HCT116 (cell line): Measurements from ENCODE around the gene IL1R1. TPM values are rescaled to one million over a fixed set of nuclear protein-coding genes. Genes with fewer than 3 reads are reported as not detected.

Source experiments
- ATAC-seq: fragments of 200-7000 bp; cut with Tn5 transposase; 2 replicates; pipeline ENCODE4 v1.9.1; 2020; ENCODE audit warnings: mild to moderate bottlenecking, moderate library complexity
- BruUV-seq: library from RNA; stranded (reverse); fragments of 400-500 nt; replicated peaks from 2 replicates; lab custom pipeline; 2021; lab: Mats Ljungman, UMichigan
- CTCF ChIA-PET: fragments of 300-600 bp; sonication (Branson Sonifier 250); formaldehyde crosslinking; loops from one replicate; lab custom pipeline; 2021; ENCODE audit warnings: antibody characterized with exemption; lab: Charles Lee
- POLR2A ChIA-PET: fragments of 300-600, 350-600 bp; sonication (Branson Sonifier 250); formaldehyde crosslinking; loops from one replicate; lab custom pipeline; 2021; ENCODE audit warnings: antibody characterized with exemption; lab: Charles Lee
- RAD21 ChIA-PET, 2 experiments: fragments of 300-600 bp; sonication (Branson Sonifier 250); formaldehyde crosslinking; loops; one replicate each; lab custom pipeline; 2023; ENCODE audit warnings: low total read pairs in 2 of 2; ENCODE audit not compliant: uncharacterized antibody in 2 of 2, unreplicated experiment in 2 of 2, low non-redundant PET in 1 of 2; lab: Charles Lee
- DNase-seq: peaks from one replicate; pipeline ENCODE4 v3.0.0-alpha.2; 2010; ENCODE audit warnings: low read depth, low spot score
- H2AFZ ChIP-seq: fragments of 200-600 bp; shearing (Covaris generic), sonication (generic); 2 replicates; pipeline ENCODE4 v1.6.1; 2017; ENCODE audit warnings: low read depth, mixed run types, mixed read lengths, antibody characterized with exemption, low read length; ENCODE audit not compliant: poor library complexity, severe bottlenecking
- H3K27ac ChIP-seq: 2 replicates; pipeline ENCODE4 v1.5.1; 2012; ENCODE audit warnings: low read depth, low read length
- H3K27me3 ChIP-seq: fragments of 200-600 bp; sonication (generic); 2 replicates; pipeline ENCODE4 v1.6.1; 2016; ENCODE audit warnings: mixed run types, low read length, mixed read lengths; ENCODE audit not compliant: insufficient read depth
- H3K36me3 ChIP-seq, 2 experiments: fragments of 200-500 bp in 1 of 2; fragments of 200-600 bp in 1 of 2; sonication (Bioruptor generic) in 1 of 2; sonication (generic) in 1 of 2; 2 replicates each; pipeline versions ENCODE4 v1.5.1 to v1.6.1; 2014 to 2016; ENCODE audit warnings: low read length in 2 of 2, inconsistent platforms in 1 of 2, mixed read lengths in 1 of 2, mixed run types in 1 of 2; ENCODE audit not compliant: insufficient read depth in 2 of 2, control insufficient read depth in 1 of 2
- H3K4me1 ChIP-seq, 2 experiments: fragments of 200-600 bp in 1 of 2; sonication (generic) in 1 of 2; 2 replicates each; pipeline versions ENCODE4 v1.5.1 to v1.6.1; 2012 to 2017; ENCODE audit warnings: low read length in 2 of 2, inconsistent platforms in 1 of 2, mild to moderate bottlenecking in 1 of 2, mixed read lengths in 1 of 2, mixed run types in 1 of 2, moderate library complexity in 1 of 2; ENCODE audit not compliant: insufficient read depth in 2 of 2, control insufficient read depth in 1 of 2
- H3K4me2 ChIP-seq: fragments of 200-600 bp; sonication (generic); 2 replicates; pipeline ENCODE4 v1.6.1; 2017; ENCODE audit warnings: mixed run types, low read length, mixed read lengths
- H3K4me3 ChIP-seq, 2 experiments: fragments of 200-600 bp in 1 of 2; sonication (generic) in 1 of 2; replicated peaks in 1 of 2; 2 replicates each; pipeline ENCODE4 v1.5.1; 2011 to 2016; ENCODE audit warnings: low read length in 2 of 2, control low read depth in 1 of 2, low read depth in 1 of 2, mild to moderate bottlenecking in 1 of 2, mixed read lengths in 1 of 2, mixed run types in 1 of 2
- H3K79me2 ChIP-seq: fragments of 200-600 bp; sonication (generic); 2 replicates; pipeline ENCODE4 v1.6.1; 2017; ENCODE audit warnings: mild to moderate bottlenecking, mixed run types, low read length, moderate library complexity, mixed read lengths; ENCODE audit not compliant: insufficient read depth
- H3K9ac ChIP-seq: fragments of 200-600 bp; sonication (generic); 2 replicates; pipeline ENCODE4 v1.6.1; 2016; ENCODE audit warnings: low read length, mixed read lengths
- H3K9me2 ChIP-seq: fragments of 200-600 bp; sonication (generic), shearing (Covaris generic); 2 replicates; pipeline ENCODE4 v1.6.1; 2017; ENCODE audit warnings: mixed run types, mild to moderate bottlenecking, moderate library complexity; ENCODE audit not compliant: insufficient read depth
- H3K9me3 ChIP-seq, 2 experiments: fragments of 200-500 bp in 1 of 2; fragments of 200-600 bp in 1 of 2; sonication (Bioruptor generic) in 1 of 2; sonication (generic) in 1 of 2; 2 replicates each; pipeline ENCODE4 v1.6.1; 2014 to 2017; ENCODE audit warnings: low read length in 2 of 2, mixed read lengths in 2 of 2, inconsistent platforms in 1 of 2, low read depth in 1 of 2, mild to moderate bottlenecking in 1 of 2, mixed run types in 1 of 2, moderate library complexity in 1 of 2; ENCODE audit not compliant: control insufficient read depth in 1 of 2, insufficient read depth in 1 of 2
- H4K20me1 ChIP-seq: fragments of 200-600 bp; sonication (generic), shearing (Covaris generic); 2 replicates; pipeline ENCODE4 v1.6.1; 2017; ENCODE audit warnings: mixed run types, mild to moderate bottlenecking, moderate library complexity; ENCODE audit not compliant: insufficient read depth
- EGR1 ChIP-seq: IDR thresholded peaks from 2 replicates; pipeline ENCODE4 v1.6.1; 2012; ENCODE audit warnings: low read depth
- ELF1 ChIP-seq: IDR thresholded peaks from 2 replicates; pipeline ENCODE4 v1.6.1; 2012; ENCODE audit warnings: low read depth, borderline replicate concordance
- EZH2 ChIP-seq: fragments of 200-600 bp; sonication (generic); IDR thresholded peaks from 2 replicates; pipeline ENCODE4 v1.6.1; 2017; ENCODE audit warnings: antibody characterized with exemption, mixed run types
- FOSL1 ChIP-seq: IDR thresholded peaks from 2 replicates; pipeline ENCODE4 v1.6.1; 2012; ENCODE audit warnings: low read depth
- JUND ChIP-seq: IDR thresholded peaks from 2 replicates; pipeline ENCODE4 v1.6.1; 2012
- POLR2AphosphoS5 ChIP-seq: IDR thresholded peaks from 2 replicates; pipeline ENCODE4 v1.6.1; 2011; ENCODE audit warnings: mild to moderate bottlenecking, low read depth, low read length, moderate library complexity
- RAD21 ChIP-seq: IDR thresholded peaks from 2 replicates; pipeline ENCODE4 v1.6.1; 2012; ENCODE audit warnings: low read depth, mild to moderate bottlenecking
- SIN3A ChIP-seq: IDR thresholded peaks from 2 replicates; pipeline ENCODE4 v1.6.1; 2012; ENCODE audit warnings: low read depth
- SP1 ChIP-seq: IDR thresholded peaks from 2 replicates; pipeline ENCODE4 v1.6.1; 2012; ENCODE audit warnings: low read depth
- YY1 ChIP-seq: IDR thresholded peaks from 2 replicates; pipeline ENCODE4 v1.6.1; 2011; ENCODE audit warnings: low read length, low read depth, moderate library complexity, mild to moderate bottlenecking; ENCODE audit not compliant: insufficient replicate concordance; ENCODE audit errors: extremely low read depth
- ZFX ChIP-seq: fragments of 450-650 bp; IDR thresholded peaks from 2 replicates; pipeline ENCODE4 v1.6.1; 2017
- intact Hi-C: fragments of 100-400 bp; cut with micrococcal nuclease; formaldehyde crosslinking; loops from 2 replicates; pipeline ENCODE4 v1.10.0; 2022
- total RNA-seq: library from RNA; stranded (reverse); gene quantifications from one replicate; pipeline ENCODE4 v1.2.1, GENCODE V29; 2021; ENCODE audit not compliant: unreplicated experiment
- TF ChIP-seq, protein P1 (sequence below): IDR thresholded peaks from 2 replicates; pipeline ENCODE4 v1.6.1; 2012
- TF ChIP-seq, protein P2 (sequence below): IDR thresholded peaks from 2 replicates; pipeline ENCODE4 v1.6.1; 2011; ENCODE audit warnings: mild to moderate bottlenecking, low read length, moderate library complexity; ENCODE audit not compliant: insufficient replicate concordance; ENCODE audit errors: extremely low read depth

Gene IL1R1
- total RNA-seq, 1 experiment from 2014 or later, result 5.3 TPM

DNA sequence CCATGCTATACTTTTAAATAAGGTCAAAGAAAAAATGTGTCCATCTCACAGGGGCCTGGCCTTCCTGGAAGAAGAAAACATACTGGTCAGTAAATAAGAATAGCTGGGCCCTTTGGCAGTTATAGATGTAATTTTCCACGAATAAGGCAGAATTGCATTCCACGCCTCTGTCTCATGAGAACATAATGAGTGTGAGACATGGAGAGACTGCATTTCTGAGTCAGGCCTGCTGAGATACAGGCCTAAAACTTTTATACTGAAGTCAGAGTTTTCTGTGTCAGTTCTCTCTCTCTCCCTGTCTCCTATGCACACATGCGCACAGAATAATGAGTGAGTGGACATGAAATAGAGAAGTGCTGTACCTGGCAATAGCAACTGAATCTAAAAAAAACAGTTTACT, 20.4 kb upstream of the IL1R1 start:
- H3K79me2 ChIP-seq, result no peaks in the 10 kb centered on the region
- no peaks in the 10 kb centered on the region for H4K20me1 ChIP-seq
- DNase-seq, result no peak
- no peaks in the 10 kb centered on the region for H3K9me2 ChIP-seq
- H3K4me2 ChIP-seq, result no peak overlapping the region
- no TSS peak for BruUV-seq
- H3K9me3 ChIP-seq, result no peaks in the 10 kb centered on the region
- ChIA-PET RAD21 (no interaction called here), CTCF (no interaction called here), POLR2A (no interaction called here)
- no peak overlapping the region for H3K27ac ChIP-seq
- no peaks in the 10 kb centered on the region for H3K36me3 ChIP-seq
- TF ChIP-seq ELF1 (no peak), EGR1 (no peak), YY1 (no peak), ZFX (no peak), FOSL1 (no peak), EZH2 (no peak)
- TF ChIP-seq, protein P1, sequence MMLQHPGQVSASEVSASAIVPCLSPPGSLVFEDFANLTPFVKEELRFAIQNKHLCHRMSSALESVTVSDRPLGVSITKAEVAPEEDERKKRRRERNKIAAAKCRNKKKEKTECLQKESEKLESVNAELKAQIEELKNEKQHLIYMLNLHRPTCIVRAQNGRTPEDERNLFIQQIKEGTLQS, result no peak
- TF ChIP-seq, protein P2, sequence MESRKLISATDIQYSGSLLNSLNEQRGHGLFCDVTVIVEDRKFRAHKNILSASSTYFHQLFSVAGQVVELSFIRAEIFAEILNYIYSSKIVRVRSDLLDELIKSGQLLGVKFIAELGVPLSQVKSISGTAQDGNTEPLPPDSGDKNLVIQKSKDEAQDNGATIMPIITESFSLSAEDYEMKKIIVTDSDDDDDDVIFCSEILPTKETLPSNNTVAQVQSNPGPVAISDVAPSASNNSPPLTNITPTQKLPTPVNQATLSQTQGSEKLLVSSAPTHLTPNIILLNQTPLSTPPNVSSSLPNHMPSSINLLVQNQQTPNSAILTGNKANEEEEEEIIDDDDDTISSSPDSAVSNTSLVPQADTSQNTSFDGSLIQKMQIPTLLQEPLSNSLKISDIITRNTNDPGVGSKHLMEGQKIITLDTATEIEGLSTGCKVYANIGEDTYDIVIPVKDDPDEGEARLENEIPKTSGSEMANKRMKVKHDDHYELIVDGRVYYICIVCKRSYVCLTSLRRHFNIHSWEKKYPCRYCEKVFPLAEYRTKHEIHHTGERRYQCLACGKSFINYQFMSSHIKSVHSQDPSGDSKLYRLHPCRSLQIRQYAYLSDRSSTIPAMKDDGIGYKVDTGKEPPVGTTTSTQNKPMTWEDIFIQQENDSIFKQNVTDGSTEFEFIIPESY, result no peak
- H2AFZ ChIP-seq, result no peak overlapping the region
- no peaks in the 10 kb centered on the region for H3K27me3 ChIP-seq
- peaks cover 0 to 6% of the 10 kb centered on the region in 2 experiments; a peak in 1 of 4 replicates for H3K4me1 ChIP-seq
- intact Hi-C loops, result no loop called here
- ATAC-seq, result no peak
- no peak overlapping the region for H3K9ac ChIP-seq
- no peak overlapping the region for H3K4me3 ChIP-seq

DNA sequence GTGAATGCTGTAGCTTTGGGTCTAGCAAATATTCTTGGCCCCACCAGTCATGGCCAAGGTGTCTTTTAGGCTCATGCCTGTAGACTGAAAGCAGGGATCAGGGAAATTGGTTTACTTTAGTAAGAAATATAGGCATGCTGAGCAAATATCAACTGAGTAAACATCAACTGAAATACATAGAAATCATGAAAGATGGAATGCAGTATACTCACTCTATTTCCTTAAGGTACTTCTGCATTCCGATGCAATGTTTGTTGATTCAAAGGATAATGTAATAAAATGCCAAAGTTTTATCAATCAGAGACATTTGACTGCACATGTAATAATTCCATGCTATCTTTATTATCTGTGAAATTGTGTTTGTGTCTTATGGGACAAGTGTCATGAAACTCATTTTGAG, 19.6 kb upstream of the IL1R1 start:
- ChIA-PET RAD21 (no interaction called here), CTCF (no interaction called here), POLR2A (no interaction called here)
- Histone ChIP-seq H4K20me1 (no peaks in the 10 kb centered on the region), H3K9me3 (no peaks in the 10 kb centered on the region), H3K27me3 (no peaks in the 10 kb centered on the region), H3K27ac (no peak overlapping the region), H3K4me1 (peaks cover 0 to 6% of the 10 kb centered on the region in 2 experiments; a peak in 1 of 4 replicates), H3K9me2 (no peaks in the 10 kb centered on the region), H3K4me3 (no peak overlapping the region), H2AFZ (no peak overlapping the region), H3K4me2 (no peak overlapping the region), H3K36me3 (no peaks in the 10 kb centered on the region), H3K9ac (no peak overlapping the region), H3K79me2 (no peaks in the 10 kb centered on the region)
- intact Hi-C loops, result no loop called here
- TF ChIP-seq, protein P2, result no peak
- TF ChIP-seq RAD21, result no peak
- no peak for TF ChIP-seq JUND
- TF ChIP-seq SP1, result no peak
- no peak for TF ChIP-seq POLR2AphosphoS5
- no peak for TF ChIP-seq SIN3A
- TF ChIP-seq EZH2, result no peak
- no peak for TF ChIP-seq FOSL1
- ATAC-seq (no peak), DNase-seq (no peak)
- no TSS peak for BruUV-seq
